ENCODE measurements around the gene ARL6IP5.

- TF ChIP-seq CTCF (IDR thresholded peaks at IDR 0.05) (no peak), POLR2A (IDR thresholded peaks at IDR 0.05) (no peak)
Observed at GRCh38 chr3:69118555-69118954, 33.8 kb downstream of the ARL6IP5 start.
